Effector CD8-positive, alpha-beta T cell (primary cell): ENCODE measurements around the gene C1orf198.

Source experiments
- DNase-seq: peaks from one replicate; lab custom pipeline; 2025; lab: John Stamatoyannopoulos, UW

Gene C1orf198

DNA sequence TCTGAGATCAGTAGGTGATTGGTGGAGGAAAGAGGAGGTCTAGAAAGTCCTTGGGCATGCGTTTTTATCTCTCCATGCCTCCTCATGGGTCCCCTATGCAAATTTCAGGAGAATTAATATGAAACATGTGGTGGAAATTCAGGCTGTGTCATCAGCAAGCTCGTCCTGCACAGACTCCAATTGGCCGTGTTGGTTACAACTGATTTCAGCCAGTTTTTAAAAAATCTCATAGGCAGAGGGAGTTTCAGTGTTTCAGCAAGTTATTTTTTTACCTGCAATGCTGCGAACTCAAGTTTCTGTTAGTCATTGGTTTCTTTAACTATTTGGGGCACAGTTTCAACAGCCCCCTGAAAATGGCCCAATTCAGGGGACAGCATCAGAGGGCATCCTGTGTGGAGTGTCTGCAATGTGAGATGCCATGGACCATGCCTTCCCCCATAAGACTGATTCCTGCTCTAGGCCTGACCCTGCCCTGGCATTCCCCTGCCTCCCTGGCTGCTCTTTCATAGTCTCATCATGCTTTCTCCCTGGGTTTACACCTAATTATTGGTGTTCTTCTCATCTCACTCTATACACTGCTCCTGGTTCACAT is 59.9 kb downstream of the C1orf198 start:
- DNase-seq, result no peak

GRCh38 chr1:230807561-230808280 is 60.6 kb downstream of the C1orf198 start:
- DNase-seq, result no peak

- no peak for DNase-seq
These were observed 61.3 kb downstream of the C1orf198 start for GRCh38 chr1:230807029-230807428.

DNA sequence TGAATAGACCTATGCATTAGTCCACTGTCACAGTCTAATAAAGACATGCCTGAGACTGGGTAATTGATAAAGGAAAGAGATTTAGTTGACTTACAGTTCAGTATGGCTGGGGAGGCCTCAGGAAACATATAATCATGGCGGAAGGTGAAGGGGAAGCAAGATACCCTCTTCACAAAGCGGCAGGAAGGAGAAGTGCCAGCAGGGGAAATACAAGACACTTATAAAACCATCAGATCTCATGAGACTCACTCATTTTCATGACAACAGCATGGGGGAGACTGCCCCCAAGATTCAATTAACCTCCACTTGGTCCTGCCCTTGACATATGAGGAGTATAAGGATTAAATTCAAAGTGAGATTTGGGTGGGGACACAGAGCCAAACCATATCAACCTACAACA is 61.8 kb downstream of the C1orf198 start:
- DNase-seq, result no peak

GRCh38 chr1:230804396-230804795 is 63.9 kb downstream of the C1orf198 start:
- DNase-seq, result no peak

DNA sequence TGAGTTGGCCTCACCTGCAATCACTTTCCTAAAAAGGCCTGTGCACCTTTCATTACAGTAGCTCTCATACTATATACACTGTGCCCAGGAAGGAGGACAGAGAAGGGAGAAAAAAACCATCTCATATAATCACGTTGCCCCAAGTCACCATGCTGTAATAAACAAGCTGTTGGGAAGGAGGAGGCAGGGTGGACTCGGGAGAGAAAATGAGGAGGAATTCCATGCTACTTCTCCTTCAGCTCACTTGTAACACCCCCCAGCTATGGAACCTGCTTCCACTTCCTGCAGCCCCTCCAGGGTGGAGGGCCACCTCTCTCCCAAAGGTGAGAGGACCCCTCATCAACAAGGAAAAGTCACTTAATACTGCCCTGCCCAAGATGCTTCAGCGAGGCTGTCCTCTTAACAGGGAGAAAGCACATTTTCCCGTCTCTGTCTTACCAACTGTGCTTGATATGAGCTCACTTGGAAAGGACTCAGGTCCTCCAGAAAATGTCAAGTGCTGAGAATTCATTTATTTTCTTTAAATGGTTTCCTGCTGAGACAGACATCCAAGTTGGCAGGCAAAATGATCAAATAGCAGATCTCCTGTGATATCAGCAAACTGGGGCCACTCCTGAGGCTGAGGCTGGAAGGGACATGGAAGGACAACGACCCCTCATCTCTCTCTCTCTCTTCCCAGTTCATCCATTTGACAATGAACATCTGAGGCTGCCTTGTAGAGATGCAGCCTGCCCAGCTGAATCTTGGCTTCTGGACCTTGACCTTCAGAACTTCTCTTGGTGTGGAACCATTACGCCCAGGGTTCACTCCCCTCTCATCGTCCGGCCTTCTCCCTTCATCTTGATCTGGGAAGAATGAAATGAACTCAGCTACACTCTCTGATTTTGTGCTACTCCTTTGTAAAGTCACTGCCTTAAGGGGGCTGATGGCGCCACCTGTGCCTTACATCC is 67.2 kb downstream of the C1orf198 start:
- no peak for DNase-seq

DNA sequence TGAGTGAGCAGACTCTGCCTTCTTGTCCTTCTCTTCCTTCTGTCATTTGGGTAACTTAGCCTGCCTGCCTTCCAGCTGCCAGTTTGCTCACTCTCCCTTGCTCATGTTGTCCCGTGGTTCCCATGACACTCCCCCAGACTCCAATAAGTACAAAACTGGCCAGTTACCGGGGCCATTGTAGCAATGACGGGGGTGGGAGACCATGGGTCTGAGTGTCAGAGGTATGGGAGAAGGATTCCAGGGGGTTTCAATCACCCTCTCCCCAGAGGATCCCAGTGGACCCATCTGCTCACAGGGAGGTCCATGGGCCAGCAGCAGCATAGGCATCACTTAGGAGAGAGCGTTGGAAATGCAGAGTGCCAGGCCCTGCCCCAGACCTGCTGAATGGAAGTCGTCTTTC is 69.8 kb downstream of the C1orf198 start:
- DNase-seq, result no peak

DNA sequence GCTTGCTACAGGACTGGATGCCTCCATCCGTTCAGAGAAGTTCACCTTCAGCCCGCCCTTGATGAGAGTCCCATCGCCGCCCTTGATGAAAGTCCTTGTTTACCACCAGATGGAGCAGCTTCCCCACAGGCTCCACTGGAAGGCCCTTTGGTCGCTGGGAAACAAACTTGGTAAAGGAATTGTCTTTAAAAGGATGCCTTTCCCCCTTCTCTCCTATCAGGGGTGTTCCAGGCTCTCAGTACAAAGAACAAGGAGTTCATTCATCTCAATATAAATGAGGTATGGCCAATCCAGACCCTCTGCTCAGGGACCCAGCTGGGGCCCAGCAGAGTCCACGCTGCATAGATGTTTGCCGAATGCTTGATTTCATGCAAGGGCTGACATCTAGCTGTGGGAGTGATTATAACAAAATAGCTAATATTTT is 70.4 kb downstream of the C1orf198 start:
- DNase-seq, result no peak

DNA sequence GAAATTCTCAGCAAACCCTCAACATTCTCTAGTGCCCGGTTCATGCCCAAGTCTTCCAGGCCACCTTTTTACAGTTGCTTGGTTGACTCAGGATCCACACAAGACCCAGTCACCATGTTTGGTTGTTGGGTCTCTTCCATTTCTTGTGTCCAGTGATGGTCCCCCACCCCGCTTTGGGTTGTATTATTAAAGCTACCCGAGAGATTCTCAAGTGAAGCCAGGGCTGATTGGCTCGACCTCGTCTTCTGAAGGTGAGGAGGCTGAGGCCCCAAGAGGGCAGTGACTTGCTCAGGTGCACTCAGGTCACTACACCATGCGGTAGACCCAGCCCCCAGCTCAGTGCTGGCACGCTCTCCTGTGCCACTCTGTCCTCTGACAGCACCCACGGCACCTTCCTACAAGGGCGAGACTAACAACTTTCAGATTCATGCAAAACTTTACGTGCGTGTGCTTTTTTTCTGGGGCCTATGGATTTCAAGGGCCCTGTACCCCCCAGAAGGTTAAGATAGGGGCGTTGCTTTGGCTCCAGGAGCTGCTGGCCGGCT is 70.9 kb downstream of the C1orf198 start:
- no peak for DNase-seq

- DNase-seq, result no peak
These were observed 71.7 kb downstream of the C1orf198 start for GRCh38 chr1:230796626-230797025.

- DNase-seq, result no peak
These were observed 73.3 kb downstream of the C1orf198 start for GRCh38 chr1:230794871-230795605.

GRCh38 chr1:230794431-230794830 is 73.9 kb downstream of the C1orf198 start:
- no peak for DNase-seq

DNA sequence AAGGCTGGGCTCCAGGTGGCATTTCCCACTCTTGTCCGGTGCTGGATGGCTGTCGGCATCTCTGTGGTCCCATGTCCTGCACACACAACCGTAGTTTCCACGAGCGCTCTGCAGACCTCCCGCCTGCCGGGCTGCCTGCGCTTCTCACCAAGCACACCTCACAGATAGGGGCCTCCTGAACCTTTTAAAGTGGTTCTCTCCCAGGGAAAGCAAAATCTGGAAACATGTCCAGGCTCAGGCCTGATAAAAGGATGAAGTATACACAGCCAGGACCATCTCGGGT is 74.9 kb downstream of the C1orf198 start:
- DNase-seq, result no peak

GRCh38 chr1:230792691-230793462 is 75.4 kb downstream of the C1orf198 start:
- no peak for DNase-seq

DNA sequence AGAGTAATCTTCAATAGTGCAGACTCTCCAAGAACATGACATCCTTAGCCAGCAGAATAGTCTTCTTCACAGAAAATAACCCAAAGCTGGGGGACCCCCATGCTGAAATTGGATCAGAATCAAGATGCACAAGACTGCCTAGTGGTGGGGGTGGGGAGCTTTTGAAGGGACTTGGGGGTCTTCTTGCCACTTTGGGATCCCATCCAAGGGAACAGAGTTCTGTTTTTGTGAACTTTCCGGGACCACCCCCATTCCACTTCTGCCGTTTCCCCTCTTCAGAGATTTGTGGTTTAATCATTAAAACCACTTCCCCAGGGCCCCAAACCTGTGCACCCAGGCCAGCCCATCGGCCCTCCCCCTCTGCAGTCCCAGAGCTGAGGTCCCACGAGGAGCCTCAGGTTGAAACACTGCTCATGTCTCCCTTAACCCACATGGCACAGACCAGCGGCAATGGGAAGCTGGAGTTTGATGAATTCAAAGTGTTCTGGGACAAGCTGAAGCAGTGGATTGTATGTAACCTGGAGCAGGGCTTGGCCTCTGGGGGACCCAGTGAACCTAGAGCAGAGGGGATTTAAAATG is 76.2 kb downstream of the C1orf198 start:
- no peak for DNase-seq

GRCh38 chr1:230790026-230790425 is 78.3 kb downstream of the C1orf198 start:
- DNase-seq, result no peak

DNA sequence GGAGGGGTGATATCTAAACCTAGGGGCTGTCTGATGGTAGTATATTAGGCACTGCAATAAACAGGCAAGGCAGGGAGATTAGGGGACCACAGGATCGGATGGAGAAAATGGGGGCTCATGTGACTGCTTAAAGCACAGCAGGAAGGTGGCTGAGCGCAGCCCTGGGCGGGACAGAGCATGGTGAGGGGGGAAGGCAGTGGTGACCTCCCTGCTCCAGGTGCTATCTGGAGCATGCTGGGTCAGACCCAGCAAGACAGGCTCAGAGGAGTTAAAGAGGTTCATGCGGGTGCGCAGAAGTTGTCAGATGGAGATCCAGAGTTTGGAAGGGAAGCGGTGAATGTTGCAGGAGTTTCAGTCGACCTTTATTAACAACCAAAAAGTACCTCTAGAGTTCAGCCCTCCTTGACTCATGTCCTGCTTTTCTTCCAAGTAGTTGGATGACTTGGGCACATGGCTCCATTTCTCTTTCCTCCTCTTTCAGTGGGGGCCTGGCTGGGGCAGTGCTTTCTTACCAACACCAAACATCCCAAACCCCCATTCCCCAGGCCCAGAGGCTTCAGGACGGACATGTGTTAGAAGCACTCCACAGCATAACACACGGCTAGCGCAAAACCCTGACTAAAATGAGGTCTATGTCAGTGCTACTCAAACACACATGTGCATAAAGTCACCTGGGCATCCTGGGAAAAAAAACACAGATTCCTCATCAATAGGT is 79.6 kb downstream of the C1orf198 start:
- DNase-seq, result no peak

- DNase-seq, result no peak
These were observed 80.8 kb downstream of the C1orf198 start for GRCh38 chr1:230787471-230787870.
